Activated CD4-positive, alpha-beta T cell treated with anti-CD3 and anti-CD28 coated beads for 24 hours (primary cell): ENCODE measurements around the gene C7orf33.
"Not testable (repeated sequence)": the region's sequence is repeated elsewhere in the genome, so short reads cannot be mapped to it uniquely, and the experiment has no call there.

Source experiments
- DNase-seq, 2 donors: peaks; one replicate each; pipeline ENCODE4 v3.0.0-alpha.2; 2020; ENCODE audit warnings: low read depth in 2 of 2

The C7orf33 gene

DNA sequence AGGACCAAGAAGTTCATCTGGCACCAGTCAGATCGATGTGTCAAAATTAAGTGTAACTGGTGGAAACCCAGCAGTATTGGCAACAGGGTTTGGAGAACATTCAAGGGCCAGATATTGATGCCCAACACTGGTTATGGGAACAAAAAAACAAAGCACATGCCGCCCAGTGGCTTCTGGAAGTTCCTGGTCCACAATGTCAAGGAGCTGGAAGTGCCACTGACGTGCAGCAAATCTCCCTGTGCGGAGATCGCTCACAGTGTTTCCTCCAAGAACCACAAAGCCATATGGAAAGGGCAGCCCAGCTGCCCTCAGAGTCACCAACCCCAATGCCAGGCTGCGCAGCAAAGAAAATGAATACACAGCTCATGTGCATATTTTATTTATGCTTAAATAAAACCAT lies 10.1 kb upstream of the C7orf33 start:
- no peak for DNase-seq

DNA sequence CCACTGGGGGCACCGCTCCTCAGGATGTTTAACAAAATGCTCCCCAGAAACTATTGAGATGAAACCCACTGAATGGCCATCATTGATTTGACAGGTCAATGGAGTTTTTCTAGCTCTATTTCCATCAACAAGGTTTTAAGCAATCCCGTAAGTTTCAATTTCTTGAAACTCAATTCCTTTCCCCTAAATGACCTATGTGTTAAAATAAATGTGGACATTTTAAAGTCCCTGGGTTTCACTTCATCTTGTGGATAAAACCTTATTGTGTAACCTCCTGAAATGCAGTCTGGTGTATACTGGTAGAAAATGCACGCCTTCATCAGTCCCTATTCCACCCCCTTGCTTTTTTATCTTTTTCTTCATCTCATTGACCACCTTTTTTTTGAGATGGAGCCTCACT lies 8.9 kb upstream of the C7orf33 start:
- DNase-seq = no peak

DNA sequence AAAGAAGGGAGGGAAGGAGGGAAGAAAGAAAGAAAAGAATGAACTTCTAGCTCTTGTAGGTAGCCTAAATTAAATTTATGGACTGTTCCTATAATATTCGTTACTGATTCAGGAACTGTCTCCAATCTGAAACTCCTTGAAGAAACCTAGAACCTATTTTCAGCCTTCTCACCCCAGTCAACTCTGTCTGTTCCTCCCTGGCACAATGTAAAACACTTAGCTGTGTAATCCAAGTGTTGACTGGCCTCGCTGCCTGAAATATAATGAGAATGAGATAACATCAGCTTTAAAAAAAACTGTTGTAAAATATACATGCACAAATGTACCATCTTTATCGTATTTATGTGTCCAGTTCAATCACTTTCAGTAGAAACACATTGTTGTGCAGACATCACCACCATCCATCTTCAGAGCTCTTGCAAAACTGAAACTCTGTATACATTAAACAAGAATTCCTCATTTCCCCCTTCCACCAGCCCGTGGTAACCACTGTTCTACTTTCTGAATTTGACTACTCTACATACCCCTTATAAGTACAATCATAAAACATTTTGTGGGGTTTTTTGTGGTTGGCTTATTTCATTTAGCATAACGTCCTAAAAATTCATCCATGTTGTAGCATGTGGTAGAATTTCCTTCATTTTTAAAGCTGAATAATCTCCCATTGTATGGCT lies 6.3 kb upstream of the C7orf33 start:
- no peak for DNase-seq

DNA sequence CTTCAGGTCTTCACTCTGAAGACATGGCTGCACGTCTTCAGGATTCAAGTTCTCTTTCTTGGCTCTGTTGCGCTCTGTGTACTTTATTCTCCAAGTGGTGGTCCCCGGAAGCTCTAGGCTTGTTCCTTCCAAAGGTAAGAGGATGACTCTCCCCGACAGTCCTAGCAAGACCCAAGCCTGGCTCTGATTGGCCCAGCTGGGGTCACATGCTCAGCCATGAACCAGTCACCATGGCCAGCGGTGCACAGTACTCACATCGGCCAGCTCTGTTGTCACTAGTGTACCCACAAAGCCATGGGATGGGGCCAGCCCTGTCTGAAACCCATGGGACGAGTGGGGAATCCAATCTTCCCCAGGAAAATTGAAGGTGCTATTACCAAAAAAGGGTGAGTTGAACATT lies 5.2 kb upstream of the C7orf33 start:
- no peak for DNase-seq

DNA sequence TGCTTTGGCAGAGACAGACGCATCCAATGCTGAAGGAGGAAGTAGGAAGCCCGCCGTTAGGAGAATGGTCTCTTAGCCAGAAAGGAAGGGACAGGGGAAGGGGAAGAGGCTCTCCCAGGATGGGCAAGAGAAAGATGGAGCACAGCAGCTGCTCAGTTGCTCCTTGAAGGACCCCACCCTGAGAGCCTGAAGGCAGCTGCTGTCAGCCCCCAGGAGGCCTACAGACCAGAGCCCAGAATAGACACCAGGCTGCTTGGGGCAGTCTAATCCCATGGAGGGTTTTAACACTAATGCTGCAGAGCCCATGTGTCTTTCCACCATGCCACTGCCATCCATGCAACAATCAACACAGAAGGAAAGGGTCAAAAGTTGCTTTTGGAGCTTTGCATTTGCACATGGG lies 3.5 kb upstream of the C7orf33 start:
- no peak for DNase-seq

DNA sequence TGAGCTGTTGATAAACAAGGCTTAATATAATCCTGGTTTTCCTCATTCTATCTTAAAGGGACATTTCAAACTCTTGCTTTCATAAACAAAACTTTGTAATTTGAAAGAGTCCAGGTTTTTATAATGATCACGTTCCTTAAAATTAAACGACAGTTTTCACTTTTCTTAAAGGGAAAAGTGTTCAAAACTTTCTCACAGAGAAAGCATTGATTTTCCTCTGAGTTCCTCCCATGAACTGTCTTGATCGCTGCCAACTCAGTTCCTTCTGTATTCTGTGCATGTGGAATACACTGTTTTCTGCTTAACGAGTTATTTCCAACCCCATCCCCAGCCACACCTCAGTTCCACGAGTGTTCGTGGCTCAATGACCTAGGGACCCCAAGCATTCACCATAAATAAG lies 2.4 kb upstream of the C7orf33 start:
- DNase-seq = no peak

DNA sequence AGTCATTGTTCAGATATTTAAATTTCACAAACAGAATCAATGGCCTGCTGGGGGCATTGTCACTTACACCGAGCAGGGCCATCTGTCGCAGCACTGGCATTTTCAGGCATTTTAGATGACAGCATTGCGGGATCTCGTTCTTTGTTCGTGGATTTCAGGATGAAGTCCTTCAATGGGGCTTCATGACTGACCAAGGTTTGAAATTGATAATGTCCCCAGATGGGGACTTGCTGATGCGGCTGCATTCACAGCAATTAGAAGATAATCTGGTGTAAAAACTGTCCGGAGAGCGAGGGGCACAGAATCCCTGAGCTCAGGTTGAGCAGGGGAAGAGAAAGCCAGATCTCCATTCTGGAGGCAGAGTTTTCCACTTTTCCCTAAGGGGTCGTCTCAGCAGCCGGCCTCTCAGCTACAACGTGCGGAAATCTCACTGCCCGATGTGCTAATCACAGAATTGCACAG lies 1.9 kb upstream of the C7orf33 start:
- no peak for DNase-seq

DNA sequence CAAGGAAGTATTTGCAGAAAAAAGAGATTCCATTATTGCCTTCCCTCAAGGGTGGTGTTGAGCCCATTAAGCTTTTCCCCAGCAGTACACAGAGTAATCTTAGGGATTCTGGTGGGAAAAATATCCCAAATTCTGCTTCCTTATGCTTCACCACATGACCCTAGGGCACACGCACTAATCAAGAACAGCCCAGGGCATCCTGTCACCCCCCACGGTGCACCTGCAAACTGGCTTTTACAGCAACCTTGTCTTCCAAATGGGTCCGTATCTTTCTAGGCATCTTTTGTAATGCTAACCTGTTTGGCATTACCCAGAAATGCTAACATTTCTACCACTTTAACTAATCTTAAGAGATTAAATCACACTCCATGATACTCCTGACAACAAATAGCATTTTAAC lies 926 bp upstream of the C7orf33 start:
- DNase-seq = no peak

DNA sequence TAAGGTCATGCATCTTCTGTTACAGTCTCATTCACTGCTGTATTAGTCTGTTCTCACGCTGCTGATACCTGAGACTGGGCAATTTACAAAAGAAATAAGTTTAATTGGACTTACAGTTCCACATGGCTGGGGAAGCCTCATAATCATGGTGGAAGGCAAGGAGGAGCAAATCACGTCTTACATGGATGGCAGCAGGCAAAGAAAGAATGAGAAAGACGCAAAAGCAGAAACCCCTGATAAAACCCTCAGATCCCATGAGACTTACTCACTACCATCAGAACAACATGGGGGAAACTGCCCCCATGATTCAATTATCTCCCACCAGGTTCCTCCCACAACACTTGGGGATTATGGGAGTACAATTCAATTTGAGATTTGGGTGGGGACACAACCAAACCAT lies 5.8 kb downstream of the C7orf33 start:
- not testable (repeated sequence) for DNase-seq

DNA sequence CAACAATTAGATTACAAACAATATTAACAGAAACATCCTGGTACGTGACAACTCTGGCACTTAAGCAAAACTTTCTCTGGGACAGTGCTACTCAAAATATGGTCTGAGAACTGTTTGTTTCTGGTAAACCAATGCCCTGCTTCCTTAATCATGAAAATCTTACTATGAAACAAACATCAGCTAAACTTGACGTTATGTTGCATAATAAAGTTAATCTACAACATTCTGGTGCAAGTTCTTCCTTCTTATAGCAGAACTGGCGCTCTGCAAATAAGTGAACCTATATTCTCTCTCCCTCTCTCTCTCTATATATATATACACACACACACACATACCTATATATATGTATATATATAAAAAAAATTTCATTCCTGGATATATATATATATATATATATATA lies 7.8 kb downstream of the C7orf33 start:
- DNase-seq = no peak

DNA sequence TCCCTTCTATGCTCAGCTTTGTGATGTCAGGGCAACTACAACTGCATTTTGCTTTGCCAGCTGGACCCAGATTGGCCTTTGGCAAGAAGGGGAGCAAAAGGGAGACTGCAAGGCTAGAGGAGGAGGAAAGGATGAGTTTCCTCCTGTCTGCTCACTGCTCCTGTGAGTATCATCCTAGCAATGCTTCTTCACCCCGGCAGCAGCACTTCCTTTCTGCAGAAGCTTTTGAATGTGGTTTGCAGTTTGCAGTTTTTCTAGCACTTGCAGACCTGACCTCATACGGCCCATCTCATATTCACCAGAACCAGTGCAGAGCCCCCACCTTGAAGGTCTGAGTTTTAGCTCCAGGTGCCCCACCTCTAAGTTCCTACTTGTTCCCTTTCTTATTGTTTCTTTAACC lies 14.8 kb downstream of the C7orf33 start:
- DNase-seq = no peak

DNA sequence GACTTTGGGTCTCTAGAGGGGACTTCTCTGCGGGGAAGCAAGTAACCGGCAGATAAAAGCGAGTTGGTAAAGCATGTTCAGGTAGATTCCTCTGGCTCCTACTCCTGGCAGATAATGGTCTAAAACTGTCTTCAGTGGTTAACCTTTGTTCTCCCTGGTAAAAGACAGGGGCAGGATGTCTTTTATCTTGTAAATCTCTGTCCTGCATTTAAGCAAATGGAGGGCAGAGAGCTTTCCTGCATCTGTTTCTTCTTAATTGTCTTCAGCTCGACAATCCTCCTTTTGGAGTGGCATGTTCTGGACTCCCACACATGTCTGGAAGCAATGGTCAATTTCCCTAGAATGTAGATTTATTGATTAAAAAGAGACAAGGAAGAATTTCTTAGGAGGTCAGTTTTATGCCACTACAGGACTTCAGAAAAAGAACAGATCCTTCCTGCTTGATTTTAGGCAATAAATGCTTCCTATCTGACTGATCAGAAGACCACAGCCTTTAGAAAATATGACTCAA lies 16.6 kb downstream of the C7orf33 start:
- DNase-seq = no peak

DNA sequence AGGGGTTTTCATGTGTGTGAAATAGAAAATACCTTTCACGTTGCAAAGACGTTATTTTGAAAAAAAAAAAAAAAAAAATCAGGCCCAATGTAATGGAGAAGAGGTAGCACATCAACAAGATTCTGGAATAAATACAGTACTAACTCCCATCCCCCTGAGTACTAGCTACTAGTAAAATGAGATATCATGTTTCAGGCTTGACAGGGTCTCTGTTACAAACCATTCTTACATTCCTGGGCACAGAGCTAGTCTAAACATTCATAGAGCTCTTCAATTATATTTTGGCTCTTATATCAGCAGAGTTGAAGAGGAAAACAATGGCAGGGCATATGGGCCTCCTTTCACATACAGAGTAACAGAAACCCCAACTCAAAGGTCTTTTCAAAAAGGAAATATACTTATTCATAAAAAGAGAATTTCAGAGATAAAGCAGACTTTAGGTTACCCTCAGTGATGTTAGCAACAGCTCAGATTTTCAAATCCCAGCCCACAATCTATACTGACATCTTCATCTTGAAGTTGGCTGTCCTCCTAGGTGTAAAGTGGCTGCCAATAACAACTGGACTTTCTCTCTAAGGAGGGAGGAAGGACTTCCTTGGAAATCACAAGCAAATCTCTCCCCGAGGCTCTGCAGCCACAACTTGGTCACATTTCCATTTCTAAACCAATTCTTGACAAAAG lies 18.6 kb downstream of the C7orf33 start:
- no peak for DNase-seq

DNA sequence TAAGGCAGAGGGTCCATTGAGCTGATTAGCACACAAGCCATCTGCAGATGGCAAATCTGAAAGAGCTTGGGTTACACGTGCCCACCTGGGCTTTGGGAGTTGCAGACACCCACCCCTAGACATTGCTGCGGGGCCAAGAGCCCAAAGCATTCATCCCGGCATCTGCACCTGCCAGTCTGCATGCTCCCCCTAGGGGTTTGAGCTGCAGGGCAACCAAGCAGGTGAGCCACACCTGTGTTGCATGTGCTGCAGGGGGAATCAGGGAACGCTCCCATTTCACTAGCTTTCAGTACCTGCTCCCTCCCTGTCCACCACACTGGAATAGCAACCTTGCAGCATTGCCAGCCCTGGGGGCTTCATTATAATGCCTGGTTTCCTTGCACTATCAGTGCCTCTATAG lies 21.1 kb downstream of the C7orf33 start:
- no peak for DNase-seq

DNA sequence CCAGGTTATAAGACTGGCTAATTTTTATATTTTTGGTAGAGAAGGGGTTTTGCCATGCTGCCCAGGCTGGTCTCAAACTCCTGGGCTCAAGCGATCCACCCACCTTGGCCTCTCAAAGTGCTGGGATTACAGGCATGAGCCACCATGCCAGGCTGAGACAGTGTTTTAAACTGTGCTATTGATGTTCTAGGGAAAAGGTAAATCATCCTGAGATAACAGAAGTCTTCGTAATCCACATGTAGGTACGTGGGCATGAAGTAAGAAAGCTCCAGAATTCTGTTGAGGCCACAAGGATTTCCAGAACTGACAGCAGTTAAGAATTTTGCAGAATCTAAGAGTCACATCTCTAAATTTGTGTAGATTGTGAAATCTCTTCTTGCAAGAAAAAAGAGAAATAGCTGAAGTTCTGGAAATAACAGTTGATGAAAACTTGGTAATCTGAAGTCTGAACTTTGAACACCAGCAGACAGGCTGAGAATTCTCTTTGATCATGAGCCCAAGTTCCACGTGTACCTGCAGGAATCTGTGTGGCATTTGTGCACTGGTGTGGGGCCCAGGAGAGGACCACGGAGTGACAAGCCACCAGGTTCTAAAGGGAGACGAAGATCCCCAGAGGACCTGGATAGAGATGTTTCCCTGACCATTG lies 24.6 kb downstream of the C7orf33 start:
- no peak for DNase-seq

DNA sequence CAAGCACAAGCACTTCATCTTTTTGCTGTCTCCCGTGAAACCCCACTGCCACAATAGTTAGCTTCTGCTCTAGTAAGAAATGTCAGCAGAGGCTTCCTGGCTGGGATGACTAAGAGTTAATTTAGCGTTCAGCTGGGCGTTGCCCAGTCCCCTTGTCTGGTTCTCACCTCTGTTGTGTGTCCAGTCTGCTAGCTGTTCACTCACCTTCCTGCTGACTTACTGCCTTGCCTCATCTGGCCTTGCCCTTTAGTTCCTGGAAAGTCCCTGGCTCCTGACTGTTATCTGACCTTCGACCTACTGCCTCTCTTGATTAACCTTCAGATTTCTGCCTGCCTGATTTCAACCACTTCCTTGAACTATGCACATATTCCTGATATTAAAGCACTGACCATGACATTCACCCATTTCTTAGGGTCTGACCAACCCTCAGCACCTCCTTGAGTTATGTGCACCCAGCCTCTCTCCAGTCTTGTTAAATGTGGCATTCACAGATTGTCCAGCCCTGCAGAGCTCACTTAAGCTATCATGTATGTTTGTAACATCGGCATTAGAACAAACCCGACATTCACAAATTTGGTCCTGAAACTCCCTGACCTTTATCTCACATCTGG lies 30.3 kb downstream of the C7orf33 start:
- no peak for DNase-seq

DNA sequence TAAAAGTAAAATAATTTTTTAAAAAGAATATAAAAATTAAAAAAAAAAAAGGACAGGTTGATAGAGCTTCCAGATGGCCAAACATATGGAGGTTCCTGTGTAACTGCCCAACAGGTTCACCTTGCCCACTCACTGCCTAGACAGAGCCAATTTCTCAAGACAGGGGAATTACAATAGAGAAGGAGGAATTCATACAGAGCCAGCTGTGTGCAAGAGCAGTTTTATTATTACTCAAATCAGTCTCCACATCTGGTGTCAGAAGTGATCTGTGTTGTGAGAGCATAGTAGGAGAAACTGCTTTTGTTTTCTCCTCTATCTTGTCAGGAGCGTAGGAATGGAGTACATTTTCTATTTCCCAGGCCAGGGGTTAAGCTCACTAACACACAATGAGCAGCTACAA lies 31.0 kb downstream of the C7orf33 start:
- no peak for DNase-seq

DNA sequence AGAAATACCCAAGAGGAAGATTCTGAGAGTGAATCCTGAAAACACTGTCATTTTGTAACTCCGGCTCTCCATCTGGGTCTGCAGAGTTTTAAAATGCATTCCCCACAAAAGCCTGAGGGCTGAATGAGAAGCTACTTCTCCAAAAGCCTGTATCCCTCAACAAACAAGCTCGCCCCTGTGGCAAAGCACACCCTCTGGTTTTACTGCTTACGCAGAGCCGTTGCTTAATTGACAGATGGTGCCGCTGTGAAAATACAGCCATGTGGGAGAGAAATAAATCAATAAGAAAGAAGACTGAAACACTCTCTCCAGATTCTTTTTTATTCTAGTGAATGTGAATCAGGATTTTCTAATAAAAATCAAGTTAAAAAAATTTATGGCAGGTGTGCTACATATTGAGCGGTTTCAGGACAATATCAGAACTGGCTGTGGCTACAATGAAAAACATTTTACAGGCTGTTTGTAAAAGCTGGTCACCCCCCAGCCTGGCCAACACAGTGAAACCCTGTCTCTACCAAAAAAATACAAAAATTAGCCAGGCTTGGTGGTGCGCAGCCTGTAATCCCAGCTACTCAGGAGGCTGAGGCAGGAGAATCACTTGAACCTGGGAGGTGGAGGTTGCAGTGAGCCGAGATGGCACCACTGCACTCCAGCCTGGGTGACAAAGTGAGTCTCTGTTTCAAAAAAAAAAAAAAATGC lies 32.5 kb downstream of the C7orf33 start:
- no peak for DNase-seq

DNA sequence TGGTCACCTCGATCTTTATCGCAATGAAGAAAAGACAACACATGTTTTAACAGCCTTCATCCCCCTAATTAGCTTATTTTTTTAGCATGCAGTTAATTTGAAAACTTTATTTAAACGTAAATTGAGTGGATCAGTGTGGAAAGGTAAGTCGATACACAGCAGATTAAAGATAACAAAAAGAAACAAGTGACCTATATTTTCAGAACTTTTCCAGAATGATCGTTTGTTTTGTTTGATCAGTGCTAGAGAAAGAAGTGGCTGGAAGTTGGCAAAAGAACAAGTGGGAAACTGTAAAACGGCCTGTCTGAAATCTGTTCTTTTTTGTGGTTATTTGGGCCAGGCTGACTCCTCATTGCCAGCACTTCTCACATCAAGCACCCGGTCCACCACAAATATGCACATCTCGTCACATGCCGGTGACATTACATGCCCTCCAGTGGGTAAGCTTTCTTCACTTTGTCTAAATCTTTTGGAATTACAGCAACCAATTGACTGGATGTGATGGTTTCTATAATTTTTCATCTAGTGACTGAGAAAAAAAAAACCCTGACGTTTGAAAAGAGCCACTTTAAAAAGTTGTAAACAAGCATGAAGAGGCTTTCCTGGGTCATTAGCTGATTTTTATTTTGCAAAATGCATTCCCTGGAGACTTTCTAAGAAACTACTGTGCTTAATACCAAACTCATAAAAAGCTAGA lies 33.2 kb downstream of the C7orf33 start:
- DNase-seq = no peak

DNA sequence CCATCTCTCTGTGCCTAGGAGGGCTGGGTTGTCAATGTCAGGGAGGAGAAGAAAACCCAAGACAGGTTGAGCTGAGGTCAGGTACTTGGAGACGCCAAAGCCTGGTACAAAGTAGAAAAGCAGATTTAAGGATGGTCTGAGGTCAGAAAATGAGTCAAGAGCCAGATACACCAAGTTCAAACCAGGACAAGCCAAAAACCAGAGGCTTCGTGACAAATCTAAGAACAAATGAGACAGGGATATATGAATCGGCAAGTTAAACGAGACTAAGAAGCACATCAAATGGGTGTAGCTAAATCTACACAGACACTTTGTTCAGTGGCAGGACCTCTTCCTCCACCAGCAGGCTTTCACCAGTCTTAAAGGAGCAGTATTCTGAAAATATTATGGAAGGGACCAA lies 34.2 kb downstream of the C7orf33 start:
- no peak for DNase-seq

DNA sequence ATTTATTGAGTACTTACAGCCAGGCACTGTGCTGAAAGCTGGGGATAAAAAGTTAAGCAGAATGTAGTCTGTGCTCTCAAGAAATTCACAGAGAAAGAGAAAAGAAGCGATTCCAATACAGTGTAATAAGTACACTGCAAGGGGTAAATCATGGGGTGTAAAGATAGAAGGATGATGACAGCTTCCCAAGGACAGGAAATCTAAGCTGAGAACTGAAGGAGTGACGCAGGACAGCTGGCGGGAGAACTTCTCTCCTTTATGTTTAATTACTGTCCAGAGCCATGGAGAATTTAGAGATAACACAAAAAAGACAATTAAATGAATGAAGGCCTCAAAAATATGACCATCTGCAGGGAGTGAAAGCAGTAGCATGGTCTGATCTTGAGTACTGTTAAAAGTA lies 34.8 kb downstream of the C7orf33 start:
- no peak for DNase-seq
